Measurements from ENCODE around the gene ARPC1B.
A peak's percentile ranks its signal among the peaks of the same experiment; 100 is the strongest.
"Not testable (repeated sequence)": the region's sequence is repeated elsewhere in the genome, so short reads cannot be mapped to it uniquely, and the experiment has no call there.

Gene ARPC1B

DNA sequence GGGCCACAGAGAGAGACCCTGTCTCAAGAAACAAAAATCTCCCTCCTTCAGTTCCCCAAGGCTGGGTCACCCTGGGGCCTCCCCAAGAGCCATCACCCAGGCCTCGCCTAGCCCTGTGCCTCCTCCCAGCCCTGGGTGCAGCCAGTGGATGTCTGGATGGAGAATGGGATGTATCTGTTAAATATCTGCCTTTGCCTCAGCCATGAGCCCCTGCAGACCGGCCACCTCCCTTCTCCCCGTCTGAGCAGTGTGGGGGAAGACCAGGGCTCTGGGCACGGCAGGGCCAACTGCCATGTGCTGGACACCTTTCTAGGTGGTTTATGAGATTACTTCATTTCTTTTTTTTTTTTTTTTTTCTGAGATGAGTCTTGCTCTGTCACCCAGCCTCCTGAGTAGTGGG, 10.0 kb downstream of the ARPC1B start:
- DNase-seq (ENCODE audit: insufficient read length, low spot score) (no peak), FAIRE-seq (no peak)
- TF ChIP-seq PAX5 (IDR thresholded peaks at IDR 0.05; ENCODE audit: insufficient read depth, low read length, severe bottlenecking): no peak
- no peak for TF ChIP-seq POLR2A (IDR thresholded peaks at IDR 0.05; ENCODE audit: low read depth, low read length)
- no peak for TF ChIP-seq POLR2AphosphoS5 (IDR thresholded peaks at IDR 0.05; ENCODE audit: low read depth, low read length)
- no peak for TF ChIP-seq SPI1 (IDR thresholded peaks at IDR 0.05; ENCODE audit: low read depth, low read length)
- TF ChIP-seq TAF1 (IDR thresholded peaks at IDR 0.05; ENCODE audit: low read depth, low read length): no peak
- TF ChIP-seq POU2F2 (IDR thresholded peaks at IDR 0.05; ENCODE audit: low read depth, low read length): no peak

DNA sequence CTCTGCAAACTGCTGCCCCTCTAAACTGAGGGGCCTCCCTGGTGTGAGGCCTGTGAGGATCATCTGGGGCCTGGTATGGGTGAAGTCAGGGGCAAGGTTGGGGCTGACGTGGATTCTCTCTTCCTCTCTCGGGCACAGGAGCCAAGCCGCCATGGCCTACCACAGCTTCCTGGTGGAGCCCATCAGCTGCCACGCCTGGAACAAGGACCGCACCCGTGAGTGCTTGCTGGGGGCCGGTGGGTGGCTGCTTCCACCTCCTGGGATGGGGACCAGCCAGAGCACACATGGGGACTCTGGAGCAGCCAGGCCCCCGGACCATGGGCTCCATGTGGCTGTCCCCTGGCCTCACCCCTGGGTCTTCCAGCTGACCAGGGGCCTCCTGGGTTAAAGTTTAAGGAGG, 11.0 kb downstream of the ARPC1B start:
- FAIRE-seq (no peak), DNase-seq (ENCODE audit: insufficient read length, low spot score) (no peak)
- TF ChIP-seq POU2F2 (IDR thresholded peaks at IDR 0.05; ENCODE audit: low read depth, low read length) (no peak), SPI1 (IDR thresholded peaks at IDR 0.05; ENCODE audit: low read depth, low read length) (no peak), TAF1 (IDR thresholded peaks at IDR 0.05; ENCODE audit: low read depth, low read length) (no peak), POLR2AphosphoS5 (IDR thresholded peaks at IDR 0.05; ENCODE audit: low read depth, low read length) (no peak), PAX5 (IDR thresholded peaks at IDR 0.05; ENCODE audit: insufficient read depth, low read length, severe bottlenecking) (no peak), POLR2A (IDR thresholded peaks at IDR 0.05; ENCODE audit: low read depth, low read length) (no peak)

DNA sequence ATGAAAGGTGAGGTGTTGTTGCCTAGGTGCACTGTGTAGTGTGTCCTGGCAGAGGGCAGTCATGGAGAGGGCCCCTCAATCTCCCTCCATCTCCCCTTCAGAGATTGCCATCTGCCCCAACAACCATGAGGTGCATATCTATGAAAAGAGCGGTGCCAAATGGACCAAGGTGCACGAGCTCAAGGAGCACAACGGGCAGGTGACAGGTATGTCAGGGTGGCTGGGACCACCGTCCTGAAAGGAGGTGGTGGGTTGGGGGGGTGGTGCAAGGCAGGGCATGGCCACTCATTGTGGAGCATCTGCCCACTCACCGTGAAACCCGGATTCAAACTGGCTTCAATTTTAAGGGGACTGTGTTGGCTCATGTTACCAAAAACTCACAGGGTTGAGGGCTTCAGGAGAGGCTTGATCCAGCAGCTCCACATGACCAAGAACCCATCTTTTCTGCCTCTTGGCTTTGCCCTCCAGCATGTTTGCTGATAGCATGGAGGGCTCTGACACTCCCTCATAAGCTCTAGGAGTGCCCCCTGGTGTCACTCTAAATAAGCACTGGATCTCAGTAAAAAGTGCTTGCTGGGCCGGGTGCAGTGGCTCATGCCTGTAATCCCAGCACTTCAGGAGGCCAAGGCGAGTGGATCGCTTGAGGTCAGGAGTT, 12.2 kb downstream of the ARPC1B start:
- FAIRE-seq: peak; percentile 67
- 0 out of 2 replicates have a peak, but pooled peaks have one; percentile 28 for TF ChIP-seq POLR2A (IDR thresholded peaks at IDR 0.05; ENCODE audit: low read depth, low read length)
- TF ChIP-seq SPI1 (IDR thresholded peaks at IDR 0.05; ENCODE audit: low read depth, low read length): no peak
- TF ChIP-seq POLR2AphosphoS5 (IDR thresholded peaks at IDR 0.05; ENCODE audit: low read depth, low read length): no peak
- no peak for TF ChIP-seq PAX5 (IDR thresholded peaks at IDR 0.05; ENCODE audit: insufficient read depth, low read length, severe bottlenecking)
- no peak for TF ChIP-seq POU2F2 (IDR thresholded peaks at IDR 0.05; ENCODE audit: low read depth, low read length)
- TF ChIP-seq TAF1 (IDR thresholded peaks at IDR 0.05; ENCODE audit: low read depth, low read length): no peak
- no peak for DNase-seq (ENCODE audit: insufficient read length, low spot score)

DNA sequence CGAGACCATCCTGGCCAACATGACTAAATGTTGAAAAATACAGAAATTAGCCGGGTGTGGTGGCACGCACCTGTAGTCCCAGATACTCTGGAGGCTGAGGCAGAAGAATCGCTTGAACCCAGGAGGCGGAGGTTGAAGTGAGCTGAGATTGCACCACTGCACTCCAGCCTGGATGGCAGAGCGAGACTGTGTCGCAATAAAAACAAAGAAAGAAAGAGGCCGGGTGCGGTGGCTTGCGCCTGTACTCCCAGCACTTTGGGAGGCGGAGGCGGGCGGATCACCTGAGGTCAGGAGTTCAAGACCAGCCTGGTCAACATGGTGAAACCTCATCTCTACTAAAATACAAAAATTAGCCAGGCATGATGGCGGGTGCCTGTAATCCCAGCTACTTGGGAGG, 12.7 kb downstream of the ARPC1B start:
- not testable (repeated sequence) for DNase-seq (ENCODE audit: insufficient read length, low spot score); FAIRE-seq

DNA sequence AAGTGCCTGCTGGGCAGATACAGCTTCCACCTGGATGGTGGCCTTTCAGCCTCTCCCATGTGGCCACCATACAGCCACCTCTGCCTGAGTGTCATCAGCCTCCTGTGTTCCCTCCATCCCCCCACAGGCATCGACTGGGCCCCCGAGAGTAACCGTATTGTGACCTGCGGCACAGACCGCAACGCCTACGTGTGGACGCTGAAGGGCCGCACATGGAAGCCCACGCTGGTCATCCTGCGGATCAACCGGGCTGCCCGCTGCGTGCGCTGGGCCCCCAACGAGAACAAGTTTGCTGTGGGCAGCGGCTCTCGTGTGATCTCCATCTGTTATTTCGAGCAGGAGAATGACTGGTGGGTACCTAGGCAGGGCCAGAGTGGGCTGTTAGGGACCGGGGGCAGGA, 13.4 kb downstream of the ARPC1B start:
- no peak for TF ChIP-seq SPI1 (IDR thresholded peaks at IDR 0.05; ENCODE audit: low read depth, low read length)
- no peak for TF ChIP-seq POU2F2 (IDR thresholded peaks at IDR 0.05; ENCODE audit: low read depth, low read length)
- no peak for TF ChIP-seq POLR2AphosphoS5 (IDR thresholded peaks at IDR 0.05; ENCODE audit: low read depth, low read length)
- no peak for TF ChIP-seq TAF1 (IDR thresholded peaks at IDR 0.05; ENCODE audit: low read depth, low read length)
- no peak for TF ChIP-seq PAX5 (IDR thresholded peaks at IDR 0.05; ENCODE audit: insufficient read depth, low read length, severe bottlenecking)
- TF ChIP-seq POLR2A (IDR thresholded peaks at IDR 0.05; ENCODE audit: low read depth, low read length): no peak
- DNase-seq (ENCODE audit: insufficient read length, low spot score): no peak

DNA sequence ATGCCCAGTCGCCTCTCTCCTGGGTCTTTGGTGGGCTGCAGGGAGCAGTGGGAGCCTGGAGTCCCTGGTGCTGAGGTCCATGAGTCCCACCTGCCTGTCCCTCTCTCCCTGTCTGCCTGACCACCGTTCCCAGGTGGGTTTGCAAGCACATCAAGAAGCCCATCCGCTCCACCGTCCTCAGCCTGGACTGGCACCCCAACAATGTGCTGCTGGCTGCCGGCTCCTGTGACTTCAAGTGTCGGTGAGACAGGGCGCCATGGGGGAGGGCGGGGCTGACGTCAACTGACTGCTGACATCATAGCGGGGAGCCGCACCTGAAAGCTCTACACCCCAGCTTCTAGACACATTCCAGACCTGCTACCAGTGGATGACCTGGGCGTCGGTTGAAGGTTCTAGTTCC, 15.2 kb downstream of the ARPC1B start:
- TF ChIP-seq PAX5 (IDR thresholded peaks at IDR 0.05; ENCODE audit: insufficient read depth, low read length, severe bottlenecking) (no peak), POLR2AphosphoS5 (IDR thresholded peaks at IDR 0.05; ENCODE audit: low read depth, low read length) (peak; percentile 39; the same call in 1 of the 2 replicates)
- FAIRE-seq (no peak), DNase-seq (ENCODE audit: insufficient read length, low spot score) (no peak)

More for the DNA sequence above, 13.4 kb downstream of the ARPC1B start:
- no peak for FAIRE-seq

DNA sequence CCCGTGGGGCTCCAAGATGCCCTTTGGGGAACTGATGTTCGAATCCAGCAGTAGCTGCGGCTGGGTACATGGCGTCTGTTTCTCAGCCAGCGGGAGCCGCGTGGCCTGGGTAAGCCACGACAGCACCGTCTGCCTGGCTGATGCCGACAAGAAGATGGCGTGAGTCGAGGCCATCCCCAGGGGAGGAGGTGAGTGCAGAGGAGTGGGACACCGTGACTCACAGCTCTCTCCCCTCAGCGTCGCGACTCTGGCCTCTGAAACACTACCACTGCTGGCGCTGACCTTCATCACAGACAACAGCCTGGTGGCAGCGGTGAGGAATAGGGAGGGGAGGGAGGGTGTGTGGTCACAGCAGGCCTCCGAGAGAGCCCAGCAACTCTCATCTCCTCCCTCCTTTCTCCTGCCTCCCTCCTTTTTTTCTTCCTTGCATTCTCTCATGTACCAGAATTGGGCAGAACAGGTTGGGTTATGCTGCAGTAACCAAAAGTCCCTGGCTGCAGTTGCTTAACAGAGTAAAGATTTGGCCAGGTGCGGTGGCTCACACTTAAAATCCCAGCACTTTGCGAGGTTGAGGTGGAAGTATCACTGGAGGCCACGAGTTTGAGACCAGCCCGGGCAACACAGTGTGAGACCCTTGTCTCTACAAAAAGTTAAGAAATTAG, 16.5 kb downstream of the ARPC1B start:
- FAIRE-seq: no peak
- no peak for DNase-seq (ENCODE audit: insufficient read length, low spot score)
- TF ChIP-seq POU2F2 (IDR thresholded peaks at IDR 0.05; ENCODE audit: low read depth, low read length): no peak
- TF ChIP-seq POLR2AphosphoS5 (IDR thresholded peaks at IDR 0.05; ENCODE audit: low read depth, low read length): no peak
- no peak for TF ChIP-seq PAX5 (IDR thresholded peaks at IDR 0.05; ENCODE audit: insufficient read depth, low read length, severe bottlenecking)
- TF ChIP-seq POLR2A (IDR thresholded peaks at IDR 0.05; ENCODE audit: low read depth, low read length): no peak
- TF ChIP-seq SPI1 (IDR thresholded peaks at IDR 0.05; ENCODE audit: low read depth, low read length): no peak
- TF ChIP-seq TAF1 (IDR thresholded peaks at IDR 0.05; ENCODE audit: low read depth, low read length): no peak

DNA sequence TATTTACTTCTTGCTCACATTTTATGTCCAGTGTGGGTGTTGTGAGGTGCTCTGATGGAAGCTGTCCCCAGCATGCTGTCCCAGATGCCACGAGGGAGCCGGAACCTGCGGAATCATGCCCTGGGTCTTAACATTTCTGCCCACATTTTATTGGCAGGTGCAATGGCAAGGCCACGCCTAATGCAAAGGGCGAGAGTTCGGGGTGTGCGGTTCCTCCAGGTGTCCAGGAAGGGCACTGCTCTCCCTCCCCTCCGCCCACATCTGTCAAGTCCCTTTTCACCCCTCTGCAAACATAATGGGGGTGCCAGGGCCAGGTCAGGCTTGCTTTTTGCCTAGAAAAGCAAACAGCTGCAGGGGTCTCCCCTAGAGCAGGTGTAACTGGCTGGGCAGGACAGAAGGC, 17.5 kb downstream of the ARPC1B start:
- DNase-seq (ENCODE audit: insufficient read length, low spot score): no peak
- no peak for FAIRE-seq
- TF ChIP-seq SPI1 (IDR thresholded peaks at IDR 0.05; ENCODE audit: low read depth, low read length) (no peak), PAX5 (IDR thresholded peaks at IDR 0.05; ENCODE audit: insufficient read depth, low read length, severe bottlenecking) (no peak), POLR2AphosphoS5 (IDR thresholded peaks at IDR 0.05; ENCODE audit: low read depth, low read length) (no peak), POU2F2 (IDR thresholded peaks at IDR 0.05; ENCODE audit: low read depth, low read length) (no peak), POLR2A (IDR thresholded peaks at IDR 0.05; ENCODE audit: low read depth, low read length) (no peak), TAF1 (IDR thresholded peaks at IDR 0.05; ENCODE audit: low read depth, low read length) (no peak)

DNA sequence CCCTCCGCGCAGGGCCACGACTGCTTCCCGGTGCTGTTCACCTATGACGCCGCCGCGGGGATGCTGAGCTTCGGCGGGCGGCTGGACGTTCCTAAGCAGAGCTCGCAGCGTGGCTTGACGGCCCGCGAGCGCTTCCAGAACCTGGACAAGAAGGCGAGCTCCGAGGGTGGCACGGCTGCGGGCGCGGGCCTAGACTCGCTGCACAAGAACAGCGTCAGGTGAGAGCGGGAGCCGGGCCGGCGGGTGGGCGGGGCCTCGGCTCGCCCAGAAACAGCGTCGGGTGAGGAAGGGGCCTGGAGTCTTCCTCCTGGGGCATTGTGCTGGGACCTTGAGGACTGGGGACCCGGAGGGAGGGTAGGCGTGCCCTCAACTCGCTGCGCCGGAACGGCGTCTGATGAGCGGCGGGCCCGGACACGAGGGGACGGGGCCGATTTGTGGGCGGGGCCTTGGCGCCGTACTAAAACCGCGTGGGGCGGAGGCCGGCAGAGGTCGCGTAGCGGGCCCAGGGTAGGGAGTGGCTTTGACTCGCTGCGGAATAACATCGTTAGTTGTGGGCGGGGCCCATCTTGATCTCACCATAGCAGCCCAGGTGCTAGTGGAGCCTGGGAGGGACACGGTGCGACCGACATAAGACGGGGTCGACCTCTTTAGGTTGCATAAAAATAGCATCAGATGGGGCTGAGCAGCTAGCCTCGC, 18.3 kb downstream of the ARPC1B start:
- DNase-seq (ENCODE audit: insufficient read length, low spot score) (peak; percentile 74), FAIRE-seq (peak; percentile 95)
- TF ChIP-seq TAF1 (IDR thresholded peaks at IDR 0.05; ENCODE audit: low read depth, low read length) (no peak), PAX5 (IDR thresholded peaks at IDR 0.05; ENCODE audit: insufficient read depth, low read length, severe bottlenecking) (no peak), POLR2AphosphoS5 (IDR thresholded peaks at IDR 0.05; ENCODE audit: low read depth, low read length) (no peak; the same call in none of the 2 replicates), POU2F2 (IDR thresholded peaks at IDR 0.05; ENCODE audit: low read depth, low read length) (no peak), POLR2A (IDR thresholded peaks at IDR 0.05; ENCODE audit: low read depth, low read length) (no peak), SPI1 (IDR thresholded peaks at IDR 0.05; ENCODE audit: low read depth, low read length) (no peak)

Measured in GM12891 (cell line).